Tibial nerve (tissue), 4 donors: Measurements from ENCODE around the gene ANO10. TPM values are rescaled to one million over a fixed set of nuclear protein-coding genes. Genes with fewer than 3 reads are reported as not detected.

Experiments used
- DNase-seq, 2 donors: peaks; one replicate each; pipeline ENCODE4 v3.0.0-alpha.2; 2019; ENCODE audit warnings: low spot score in 2 of 2
- H3K27ac ChIP-seq, 4 donors: fragments of 200-600 bp; sonication (generic) in 3 of 4; one replicate each; pipeline ENCODE4 v1.5.1; 2017 to 2019; ENCODE audit warnings: mild to moderate bottlenecking in 1 of 4
- H3K27me3 ChIP-seq, 2 donors: fragments of 200-600 bp; sonication (generic) in 1 of 2; one replicate each; pipeline versions ENCODE4 v1.5.1 to v1.6.0; 2017 to 2019
- H3K36me3 ChIP-seq, 3 donors: fragments of 200-600 bp; sonication (generic); one replicate each; pipeline ENCODE4 v1.5.1; 2018 to 2019
- H3K4me1 ChIP-seq, 4 donors: fragments of 200-600 bp; sonication (generic) in 3 of 4; one replicate each; pipeline ENCODE4 v1.5.1; 2017 to 2019
- H3K4me3 ChIP-seq, 4 donors: fragments of 200-600 bp; sonication (generic) in 3 of 4; one replicate each; pipeline ENCODE4 v1.5.1; 2017 to 2019; ENCODE audit warnings: mild to moderate bottlenecking in 1 of 4, moderate library complexity in 1 of 4
- H3K9me3 ChIP-seq, 4 donors: fragments of 200-600 bp; sonication (generic) in 3 of 4; one replicate each; pipeline ENCODE4 v1.5.1; 2017 to 2019
- EP300 ChIP-seq, 2 donors: sonication (generic); formaldehyde crosslinking; IDR thresholded peaks; one replicate each; pipeline ENCODE4 v1.6.1; 2017; ENCODE audit warnings: antibody characterized with exemption in 2 of 2, mild to moderate bottlenecking in 1 of 2
- POLR2A ChIP-seq, 2 donors: fragments of 450-650 bp; IDR thresholded peaks; one replicate each; pipeline ENCODE4 v1.6.1; 2017; ENCODE audit warnings: antibody characterized with exemption in 2 of 2, mild to moderate bottlenecking in 2 of 2, moderate library complexity in 2 of 2
- WGBS, 2 donors: methylation state at CpG; one replicate each; pipeline ENCODE4 v1.1.5; 2018; 5-methylcytosine and 5-hydroxymethylcytosine counted together
- total RNA-seq, 4 donors: library from RNA; depleted of rRNA; stranded (reverse); fragments of >200 nt; gene quantifications; one replicate each; pipeline ENCODE4 v1.1.0, GENCODE V29; 2016
- TF ChIP-seq, protein P1 (sequence below), 5 experiments: fragments of 200-600 bp in 3 of 5; fragments of 450-650 bp in 2 of 5; sonication (generic) in 3 of 5; IDR thresholded peaks; one replicate each; pipeline ENCODE4 v1.5.1; 2016 to 2019; ENCODE audit warnings: antibody characterized with exemption in 5 of 5, mild to moderate bottlenecking in 3 of 5, moderate library complexity in 2 of 5

ANO10 gene
- total RNA-seq, 4 donors from 2014 or later = 19.4 to 28.8 (median 21.2) TPM

DNA sequence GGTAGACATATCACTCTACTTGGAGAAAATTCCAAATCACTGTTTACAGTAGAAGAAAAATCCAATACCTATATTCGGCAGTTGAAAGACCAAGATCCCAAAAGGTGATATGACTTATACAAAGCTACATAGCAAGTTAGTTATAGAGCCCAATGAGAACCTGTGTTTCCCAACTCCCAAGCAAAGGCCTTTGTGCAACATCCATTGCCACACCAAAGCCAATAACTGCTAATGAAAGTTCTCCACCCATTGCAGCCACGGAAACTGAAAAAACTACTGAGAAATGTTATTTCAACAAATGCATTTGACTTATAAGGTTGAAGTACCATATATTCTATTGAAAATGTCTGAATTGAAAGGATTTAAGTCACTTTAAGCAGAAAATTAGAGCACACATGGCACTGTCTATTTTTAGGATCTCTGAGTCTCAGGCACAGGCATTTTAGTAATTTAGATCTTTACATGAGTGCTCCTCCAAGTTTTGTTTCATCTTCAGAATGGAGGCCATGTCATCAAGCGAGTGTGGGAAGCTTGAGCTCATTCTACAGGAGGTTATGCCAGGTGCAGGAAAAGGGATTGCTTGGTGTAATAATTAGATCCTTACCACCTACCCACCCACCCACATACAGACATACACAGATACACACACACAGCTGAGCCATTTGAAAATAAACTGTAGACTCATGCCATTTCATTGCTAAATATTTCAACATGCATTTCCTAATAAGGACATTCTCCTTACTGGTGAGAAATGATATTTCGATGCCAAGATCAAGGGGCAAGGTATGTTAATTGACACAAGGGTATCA lies 19.7 kb upstream of the ANO10 start:
- whole genome bisulfite sequencing, 2 donors = 80 to 81% methylated on average over 4 of the region's 4 CpGs
- H3K9me3 ChIP-seq = no peaks in the 10 kb centered on the region
- H3K27me3 ChIP-seq = no peaks in the 10 kb centered on the region
- TF ChIP-seq, protein P1, sequence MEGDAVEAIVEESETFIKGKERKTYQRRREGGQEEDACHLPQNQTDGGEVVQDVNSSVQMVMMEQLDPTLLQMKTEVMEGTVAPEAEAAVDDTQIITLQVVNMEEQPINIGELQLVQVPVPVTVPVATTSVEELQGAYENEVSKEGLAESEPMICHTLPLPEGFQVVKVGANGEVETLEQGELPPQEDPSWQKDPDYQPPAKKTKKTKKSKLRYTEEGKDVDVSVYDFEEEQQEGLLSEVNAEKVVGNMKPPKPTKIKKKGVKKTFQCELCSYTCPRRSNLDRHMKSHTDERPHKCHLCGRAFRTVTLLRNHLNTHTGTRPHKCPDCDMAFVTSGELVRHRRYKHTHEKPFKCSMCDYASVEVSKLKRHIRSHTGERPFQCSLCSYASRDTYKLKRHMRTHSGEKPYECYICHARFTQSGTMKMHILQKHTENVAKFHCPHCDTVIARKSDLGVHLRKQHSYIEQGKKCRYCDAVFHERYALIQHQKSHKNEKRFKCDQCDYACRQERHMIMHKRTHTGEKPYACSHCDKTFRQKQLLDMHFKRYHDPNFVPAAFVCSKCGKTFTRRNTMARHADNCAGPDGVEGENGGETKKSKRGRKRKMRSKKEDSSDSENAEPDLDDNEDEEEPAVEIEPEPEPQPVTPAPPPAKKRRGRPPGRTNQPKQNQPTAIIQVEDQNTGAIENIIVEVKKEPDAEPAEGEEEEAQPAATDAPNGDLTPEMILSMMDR (IDR thresholded peaks at IDR 0.05) = no peak
- TF ChIP-seq POLR2A (IDR thresholded peaks at IDR 0.05) (no peak), EP300 (IDR thresholded peaks at IDR 0.05) (no peak)
- H3K4me3 ChIP-seq = no peak overlapping the region
- no peaks in the 10 kb centered on the region for H3K36me3 ChIP-seq
- H3K4me1 ChIP-seq = no peaks in the 10 kb centered on the region
- DNase-seq = no peak
- no peak overlapping the region for H3K27ac ChIP-seq

DNA sequence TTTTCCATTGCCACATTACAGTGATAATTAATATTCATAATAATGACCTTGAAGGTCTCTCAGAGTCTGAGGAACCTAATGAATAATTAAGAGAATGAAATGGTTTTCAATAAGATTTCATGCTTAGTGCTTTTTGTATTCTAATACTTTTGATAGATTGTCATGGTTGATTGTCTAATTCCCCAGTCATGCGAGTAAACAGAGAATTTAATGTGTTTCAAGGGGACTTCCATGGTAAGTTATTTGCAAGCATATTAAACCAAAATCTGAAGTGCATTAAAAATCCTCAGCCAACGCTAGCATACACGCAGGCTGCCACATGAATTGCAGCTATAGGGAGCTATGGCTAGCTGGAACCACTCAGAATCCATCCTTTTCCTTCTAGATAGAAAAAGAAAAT lies 18.9 kb upstream of the ANO10 start:
- WGBS, 2 donors = 86 to 87% methylated on average over 3 of the region's 3 CpGs
- H3K27me3 ChIP-seq = no peaks in the 10 kb centered on the region
- H3K9me3 ChIP-seq = no peaks in the 10 kb centered on the region
- no peak overlapping the region for H3K4me3 ChIP-seq
- no peak for DNase-seq
- TF ChIP-seq, protein P1 (IDR thresholded peaks at IDR 0.05) = no peak
- TF ChIP-seq POLR2A (IDR thresholded peaks at IDR 0.05) (no peak), EP300 (IDR thresholded peaks at IDR 0.05) (no peak)
- H3K36me3 ChIP-seq = no peaks in the 10 kb centered on the region
- H3K4me1 ChIP-seq = no peaks in the 10 kb centered on the region
- H3K27ac ChIP-seq = no peak overlapping the region

DNA sequence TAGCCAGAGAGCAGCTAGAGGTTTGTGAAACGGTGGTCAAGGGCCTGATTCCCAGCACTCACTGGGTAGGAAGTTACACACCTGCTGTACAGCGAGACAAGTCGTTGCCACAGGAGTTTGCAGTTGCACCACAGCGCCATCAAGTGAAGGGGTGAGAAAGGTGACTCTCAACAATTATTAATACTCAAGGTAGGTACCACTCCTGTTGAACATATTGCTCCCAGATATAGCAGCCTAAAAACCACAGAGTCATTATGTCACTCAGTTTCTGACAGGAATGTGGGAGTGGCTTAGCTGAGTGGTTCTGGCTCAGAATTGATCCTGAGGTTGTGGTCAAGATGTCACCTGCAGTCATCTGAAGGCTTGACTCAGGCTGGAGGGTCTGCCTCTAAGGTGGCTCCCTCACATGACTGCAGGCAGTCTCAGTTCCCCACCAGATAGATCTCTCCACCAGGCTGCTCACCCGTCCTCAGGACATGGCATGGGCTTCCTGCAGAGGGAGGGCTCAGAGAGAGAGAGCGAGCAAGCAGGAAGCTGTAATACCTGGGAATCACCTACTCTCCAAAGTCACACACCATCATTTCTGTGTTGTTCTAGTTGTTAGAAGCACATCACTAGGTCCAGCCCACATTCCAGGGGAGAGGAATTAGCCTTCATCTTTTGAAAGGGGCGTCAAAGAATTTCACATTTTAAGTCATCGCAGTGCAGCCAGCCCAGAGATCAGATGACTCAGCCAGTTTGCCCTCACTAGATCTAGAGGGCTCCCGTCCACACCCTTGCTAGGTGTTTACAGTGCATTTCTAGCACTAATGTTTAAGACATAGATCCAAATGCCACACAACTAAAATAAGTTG lies 17.0 kb upstream of the ANO10 start:
- Histone ChIP-seq H3K27me3 (no peaks in the 10 kb centered on the region), H3K4me3 (no peak overlapping the region), H3K27ac (no peak overlapping the region), H3K36me3 (no peaks in the 10 kb centered on the region), H3K9me3 (no peaks in the 10 kb centered on the region), H3K4me1 (no peaks in the 10 kb centered on the region)
- DNase-seq = no peak
- no peak for TF ChIP-seq EP300 (IDR thresholded peaks at IDR 0.05)
- TF ChIP-seq, protein P1 (IDR thresholded peaks at IDR 0.05) = no peak
- TF ChIP-seq POLR2A (IDR thresholded peaks at IDR 0.05) = no peak
- WGBS, 2 donors = 66 to 69% methylated on average over 9 of the region's 9 CpGs

DNA sequence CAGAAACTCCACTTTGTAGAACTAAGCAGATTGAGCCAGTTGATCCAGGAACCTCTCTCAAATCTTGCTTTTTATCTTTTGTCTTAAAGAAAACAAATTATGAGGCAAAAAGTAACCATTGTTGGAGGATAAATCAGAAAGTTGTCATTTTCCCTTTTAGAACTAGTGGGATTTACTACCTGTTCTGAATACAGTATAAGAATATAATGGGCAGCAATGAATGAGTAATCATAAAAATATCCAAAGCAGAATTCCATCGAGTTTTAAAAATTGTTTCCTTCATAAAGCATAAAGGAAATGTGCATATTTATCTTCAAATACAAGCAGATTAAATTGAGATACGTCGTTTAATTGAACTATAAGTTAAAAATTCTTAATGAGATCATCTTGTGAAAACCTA lies 15.9 kb upstream of the ANO10 start:
- Histone ChIP-seq H3K27me3 (no peaks in the 10 kb centered on the region), H3K4me3 (no peak overlapping the region), H3K9me3 (no peaks in the 10 kb centered on the region), H3K36me3 (no peaks in the 10 kb centered on the region), H3K27ac (no peak overlapping the region), H3K4me1 (no peaks in the 10 kb centered on the region)
- DNase-seq = no peak
- WGBS, 2 donors = 51 to 52% methylated on average over 3 of the region's 3 CpGs
- TF ChIP-seq, protein P1 (IDR thresholded peaks at IDR 0.05) = no peak
- no peak for TF ChIP-seq EP300 (IDR thresholded peaks at IDR 0.05)
- TF ChIP-seq POLR2A (IDR thresholded peaks at IDR 0.05) = no peak

DNA sequence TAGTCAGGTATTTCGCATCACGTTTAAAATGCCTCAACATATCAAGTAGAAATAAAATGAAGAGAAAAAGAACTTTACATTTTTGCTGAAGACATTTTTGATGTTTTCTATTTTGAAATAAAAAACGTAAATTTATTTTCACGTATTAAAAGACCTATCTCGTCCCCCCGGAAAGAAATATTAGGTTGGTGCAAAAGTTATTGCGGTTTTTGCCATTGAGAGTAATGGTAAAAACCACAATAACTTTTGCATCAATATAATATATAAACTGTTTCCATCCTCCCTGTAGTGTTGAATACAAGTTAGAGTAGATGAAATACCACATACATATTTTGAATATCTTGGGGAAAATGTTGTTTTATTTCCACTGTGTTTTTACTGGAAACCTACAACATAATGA lies 11.2 kb upstream of the ANO10 start:
- H3K4me3 ChIP-seq = no peak overlapping the region
- H3K36me3 ChIP-seq = no peaks in the 10 kb centered on the region
- TF ChIP-seq, protein P1 (IDR thresholded peaks at IDR 0.05) = no peak
- TF ChIP-seq EP300 (IDR thresholded peaks at IDR 0.05) (no peak), POLR2A (IDR thresholded peaks at IDR 0.05) (no peak)
- H3K27ac ChIP-seq = no peak overlapping the region
- WGBS, 2 donors = 78 to 85% methylated on average over 7 of the region's 7 CpGs
- DNase-seq = no peak
- H3K27me3 ChIP-seq = no peaks in the 10 kb centered on the region
- no peaks in the 10 kb centered on the region for H3K4me1 ChIP-seq
- H3K9me3 ChIP-seq = no peaks in the 10 kb centered on the region
